Activated naive CD4-positive, alpha-beta T cell treated with anti-CD3 and anti-CD28 coated beads, Interleukin-2, amount 10 ng/mL, durations not matched to agents 7 days and 5 days (primary cell): Measurements from ENCODE around the gene OPA3.

Source experiments
- CTCF ChIA-PET: fragments of 350-600 bp; sonication (Branson Sonifier 250); formaldehyde crosslinking; loops from one replicate; lab custom pipeline; 2021; ENCODE audit warnings: antibody characterized with exemption; lab: Charles Lee
- DNase-seq: peaks from one replicate; pipeline ENCODE4 v3.0.0-alpha.2; 2020
- H3K27ac Mint-ChIP-seq: one replicate; pipeline ENCODE4 v1.8.0; 2021; ENCODE audit warnings: mild to moderate bottlenecking, moderate library complexity, mixed read lengths
- H3K27me3 Mint-ChIP-seq: one replicate; pipeline ENCODE4 v1.8.0; 2021; ENCODE audit warnings: mild to moderate bottlenecking, mixed read lengths
- H3K36me3 Mint-ChIP-seq: one replicate; pipeline ENCODE4 v1.8.0; 2021; ENCODE audit warnings: mixed read lengths
- H3K4me1 Mint-ChIP-seq: one replicate; pipeline ENCODE4 v1.8.0; 2021; ENCODE audit warnings: mixed read lengths
- H3K4me3 Mint-ChIP-seq: one replicate; pipeline ENCODE4 v1.8.0; 2021; ENCODE audit warnings: mild to moderate bottlenecking, moderate library complexity, mixed read lengths
- H3K9me3 Mint-ChIP-seq: one replicate; pipeline ENCODE4 v1.8.0; 2021; ENCODE audit warnings: mixed read lengths

Gene OPA3

GRCh38 chr19:45608948-45609347, 24.3 kb upstream of the OPA3 start:
- Mint-ChIP-seq H3K4me1 (peaks cover 13% of the 10 kb centered on the region), H3K9me3 (peaks cover 5% of the 10 kb centered on the region), H3K36me3 (peaks cover 37% of the 10 kb centered on the region), H3K27me3 (peaks cover 5% of the 10 kb centered on the region), H3K4me3 (no peak overlapping the region), H3K27ac (no peak overlapping the region)
- CTCF ChIA-PET: interaction anchor here (6.2 kb wide), 1 partner anchor 33 kb away, joined by 52 read pairs; no protein-coding TSS in a partner anchor
- no peak for DNase-seq

- no peak overlapping the region for H3K4me3 Mint-ChIP-seq
- DNase-seq: peak; percentile 59
- H3K4me1 Mint-ChIP-seq: peaks cover 10% of the 10 kb centered on the region
- H3K9me3 Mint-ChIP-seq: peaks cover 5% of the 10 kb centered on the region
- H3K27ac Mint-ChIP-seq: peak overlapping the region; percentile 75
- peaks cover 21% of the 10 kb centered on the region for H3K27me3 Mint-ChIP-seq
- CTCF ChIA-PET: interaction anchor here (0.8 to 6.2 kb wide), 6 partner anchors 18 to 38 kb away, joined by 3 to 52 read pairs (median 4); partner anchors contain the start of gene EML2
- H3K36me3 Mint-ChIP-seq: peaks cover 28% of the 10 kb centered on the region
These were observed 22.7 kb upstream of the OPA3 start for GRCh38 chr19:45607071-45608029.

DNA sequence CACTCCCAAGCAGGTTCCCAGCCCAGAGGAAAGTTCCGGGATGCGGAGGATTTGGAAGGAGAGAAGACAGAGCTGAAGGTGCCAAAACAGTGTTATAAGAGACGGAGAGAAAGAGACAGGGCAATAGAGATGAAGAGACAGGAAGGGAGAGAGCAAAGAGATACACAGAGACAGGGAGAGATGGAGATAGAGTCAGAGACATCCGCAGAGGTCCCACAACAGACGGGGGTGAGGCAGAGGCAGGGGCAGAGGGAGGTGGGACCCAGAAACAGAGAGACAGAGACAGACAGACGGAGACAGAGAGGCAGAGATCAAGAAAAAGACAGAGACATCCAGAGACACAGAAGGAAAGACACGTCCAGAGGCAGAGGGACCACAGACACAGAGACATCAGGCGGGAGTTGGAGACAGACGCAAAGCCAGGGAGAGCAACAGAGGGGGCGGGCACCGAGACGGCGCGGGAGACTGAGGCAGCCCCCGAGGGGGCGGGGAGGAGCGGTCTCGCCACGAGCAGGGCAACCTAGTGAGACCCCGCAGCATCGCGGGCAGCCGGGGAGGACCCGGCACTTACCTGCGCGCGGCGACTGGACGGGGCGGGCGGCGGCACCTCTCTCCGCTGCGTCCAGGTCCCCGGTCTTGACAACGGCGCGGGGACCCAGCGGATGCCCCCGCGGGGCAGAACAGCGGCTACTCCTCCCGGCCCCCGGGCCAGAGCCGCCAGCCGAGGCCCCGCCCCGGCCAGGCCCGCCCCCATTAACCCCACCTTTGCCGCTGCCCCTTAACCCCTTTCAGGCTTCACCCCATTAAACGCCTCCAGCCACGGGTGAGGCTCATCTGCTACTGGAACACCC, 17.1 kb upstream of the OPA3 start, which contains the start of gene GPR4:
GPR4 (minus strand) TSS at position 689 of the 851 bp plus-strand sequence. CDS start 10,346 bp downstream, outside the sequence.
- peaks cover 77% of the 10 kb centered on the region for H3K27me3 Mint-ChIP-seq
- no peak for DNase-seq
- no peaks in the 10 kb centered on the region for H3K9me3 Mint-ChIP-seq
- H3K4me3 Mint-ChIP-seq: no peak within 1 kb of the TSS
- H3K27ac Mint-ChIP-seq: peak within 1 kb of the TSS; percentile 72
- H3K36me3 Mint-ChIP-seq: peaks cover 4% of the 10 kb centered on the region
- H3K4me1 Mint-ChIP-seq: peaks cover 27% of the 10 kb centered on the region
- CTCF ChIA-PET: no interaction called here

DNA sequence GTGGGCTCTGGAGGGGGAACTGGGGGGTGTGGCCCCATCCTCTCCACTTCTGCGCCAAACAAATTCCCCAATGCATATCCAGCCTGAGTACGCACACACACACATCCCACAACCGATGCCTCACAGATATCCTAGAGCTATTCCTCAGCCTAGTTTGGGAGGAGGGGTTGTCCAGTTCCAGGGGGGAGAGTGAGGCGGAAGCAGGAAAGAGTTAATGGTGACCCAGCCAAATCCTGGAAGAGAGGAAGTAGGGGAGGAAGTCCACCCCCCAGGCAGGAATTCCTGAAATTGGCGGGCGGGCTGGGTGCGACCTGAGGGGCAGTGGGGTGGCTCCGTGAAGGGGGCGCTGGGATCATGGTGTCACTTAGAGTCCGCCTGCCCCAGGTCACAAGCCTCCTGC, 16.5 kb upstream of the OPA3 start:
- H3K36me3 Mint-ChIP-seq: peaks cover 4% of the 10 kb centered on the region
- CTCF ChIA-PET: no interaction called here
- peak overlapping the region; percentile 72 for H3K27ac Mint-ChIP-seq
- no peak for DNase-seq
- H3K27me3 Mint-ChIP-seq: peaks cover 83% of the 10 kb centered on the region
- H3K4me3 Mint-ChIP-seq: no peak overlapping the region
- peaks cover 27% of the 10 kb centered on the region for H3K4me1 Mint-ChIP-seq
- H3K9me3 Mint-ChIP-seq: no peaks in the 10 kb centered on the region

GRCh38 chr19:45600340-45600885, 15.8 kb upstream of the OPA3 start:
- peaks cover 27% of the 10 kb centered on the region for H3K4me1 Mint-ChIP-seq
- H3K4me3 Mint-ChIP-seq: no peak overlapping the region
- H3K27me3 Mint-ChIP-seq: peaks cover 90% of the 10 kb centered on the region
- H3K27ac Mint-ChIP-seq: no peak overlapping the region
- H3K9me3 Mint-ChIP-seq: no peaks in the 10 kb centered on the region
- H3K36me3 Mint-ChIP-seq: peaks cover 4% of the 10 kb centered on the region
- no peak for DNase-seq
- CTCF ChIA-PET: no interaction called here

GRCh38 chr19:45599286-45599685, 14.7 kb upstream of the OPA3 start:
- H3K4me3 Mint-ChIP-seq: no peak overlapping the region
- DNase-seq: no peak
- H3K36me3 Mint-ChIP-seq: peaks cover 4% of the 10 kb centered on the region
- H3K9me3 Mint-ChIP-seq: no peaks in the 10 kb centered on the region
- CTCF ChIA-PET: interaction anchor here (2.0 kb wide), 1 partner anchor 43 kb away, joined by 11 read pairs; no protein-coding TSS in a partner anchor
- no peak overlapping the region for H3K27ac Mint-ChIP-seq
- H3K4me1 Mint-ChIP-seq: peaks cover 27% of the 10 kb centered on the region
- H3K27me3 Mint-ChIP-seq: peaks cover 100% of the 10 kb centered on the region

GRCh38 chr19:45598267-45599001, 13.8 kb upstream of the OPA3 start:
- no peak for DNase-seq
- Mint-ChIP-seq H3K4me3 (no peak overlapping the region), H3K36me3 (peaks cover 4% of the 10 kb centered on the region), H3K9me3 (no peaks in the 10 kb centered on the region), H3K27ac (no peak overlapping the region), H3K4me1 (peaks cover 27% of the 10 kb centered on the region), H3K27me3 (peaks cover 94% of the 10 kb centered on the region)
- CTCF ChIA-PET: interaction anchor here (2.0 kb wide), 1 partner anchor 43 kb away, joined by 11 read pairs; no protein-coding TSS in a partner anchor

GRCh38 chr19:45597425-45598111, 13.0 kb upstream of the OPA3 start:
- Mint-ChIP-seq H3K9me3 (no peaks in the 10 kb centered on the region), H3K4me3 (no peak overlapping the region), H3K27ac (no peak overlapping the region), H3K36me3 (peaks cover 4% of the 10 kb centered on the region), H3K4me1 (peaks cover 27% of the 10 kb centered on the region), H3K27me3 (peaks cover 91% of the 10 kb centered on the region)
- DNase-seq: no peak
- CTCF ChIA-PET: interaction anchor here (2.0 kb wide), 1 partner anchor 44 kb away, joined by 11 read pairs; no protein-coding TSS in a partner anchor

DNA sequence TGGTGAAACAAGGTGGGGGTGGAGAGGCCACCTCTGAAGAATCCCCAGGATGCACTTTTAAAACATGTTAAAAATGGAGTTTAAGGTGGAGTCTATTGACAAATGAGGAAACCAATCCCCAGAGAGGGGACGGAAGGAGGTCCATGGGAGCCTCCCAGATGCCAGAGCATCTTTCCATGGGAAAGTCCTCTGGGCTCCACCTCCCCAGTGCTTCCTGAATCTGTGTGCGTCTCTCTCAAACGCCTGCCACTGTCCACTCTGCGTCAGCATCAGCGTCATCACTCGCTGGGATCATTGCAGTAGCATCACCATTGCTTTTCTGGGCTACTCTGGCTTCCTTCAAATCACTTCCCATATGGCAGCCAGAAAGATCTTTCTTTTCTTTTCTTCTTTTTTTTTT, 11.2 kb upstream of the OPA3 start:
- peaks cover 82% of the 10 kb centered on the region for H3K27me3 Mint-ChIP-seq
- H3K36me3 Mint-ChIP-seq: no peaks in the 10 kb centered on the region
- peaks cover 34% of the 10 kb centered on the region for H3K4me1 Mint-ChIP-seq
- no peaks in the 10 kb centered on the region for H3K9me3 Mint-ChIP-seq
- no peak overlapping the region for H3K27ac Mint-ChIP-seq
- CTCF ChIA-PET: no interaction called here
- no peak for DNase-seq
- H3K4me3 Mint-ChIP-seq: no peak overlapping the region

DNA sequence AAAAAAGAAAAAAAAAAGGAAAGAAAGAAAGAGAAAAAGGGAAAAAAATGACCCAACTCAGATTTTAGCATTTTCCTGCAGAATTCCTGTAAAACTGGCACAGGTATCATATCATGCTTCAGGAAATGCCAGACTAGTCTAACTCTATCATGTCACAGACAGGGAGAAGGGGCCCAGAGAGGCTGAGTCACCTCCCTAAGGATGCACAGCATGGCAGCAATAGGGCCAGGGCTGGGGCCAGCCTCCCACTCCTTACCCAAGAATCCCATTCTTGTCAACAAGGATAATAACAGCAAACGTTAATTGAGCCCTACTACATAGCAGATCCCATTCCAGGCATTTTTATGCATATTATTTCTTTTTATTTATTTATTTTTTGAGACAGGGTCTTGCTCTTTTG, 8.9 kb upstream of the OPA3 start:
- Mint-ChIP-seq H3K27ac (no peak overlapping the region), H3K27me3 (peaks cover 82% of the 10 kb centered on the region), H3K4me3 (no peak overlapping the region), H3K4me1 (peaks cover 25% of the 10 kb centered on the region), H3K36me3 (no peaks in the 10 kb centered on the region), H3K9me3 (no peaks in the 10 kb centered on the region)
- CTCF ChIA-PET: interaction anchor here (1.7 kb wide), 1 partner anchor 49 kb away, joined by 12 read pairs; no protein-coding TSS in a partner anchor
- no peak for DNase-seq

GRCh38 chr19:45592366-45592765, 7.8 kb upstream of the OPA3 start:
- Mint-ChIP-seq H3K27ac (no peak overlapping the region), H3K9me3 (no peaks in the 10 kb centered on the region), H3K4me3 (no peak overlapping the region), H3K4me1 (peaks cover 16% of the 10 kb centered on the region), H3K36me3 (no peaks in the 10 kb centered on the region), H3K27me3 (peaks cover 79% of the 10 kb centered on the region)
- CTCF ChIA-PET: no interaction called here
- DNase-seq: no peak

GRCh38 chr19:45591638-45592005, 7.0 kb upstream of the OPA3 start:
- CTCF ChIA-PET: interaction anchor here (1.0 to 1.5 kb wide), 3 partner anchors 12 to 76 kb away, joined by 4 to 9 read pairs (median 4); no protein-coding TSS in a partner anchor
- no peak overlapping the region for H3K4me3 Mint-ChIP-seq
- H3K4me1 Mint-ChIP-seq: peaks cover 16% of the 10 kb centered on the region
- no peaks in the 10 kb centered on the region for H3K36me3 Mint-ChIP-seq
- peaks cover 74% of the 10 kb centered on the region for H3K27me3 Mint-ChIP-seq
- no peaks in the 10 kb centered on the region for H3K9me3 Mint-ChIP-seq
- DNase-seq: no peak
- no peak overlapping the region for H3K27ac Mint-ChIP-seq
